SKM-1 (cell line): ENCODE results near the gene GLB1L2.

Source experiments
- DNase-seq: peaks from one replicate; lab custom pipeline; 2025; ENCODE audit not compliant: unreplicated experiment; lab: John Stamatoyannopoulos, UW

The GLB1L2 gene

DNA sequence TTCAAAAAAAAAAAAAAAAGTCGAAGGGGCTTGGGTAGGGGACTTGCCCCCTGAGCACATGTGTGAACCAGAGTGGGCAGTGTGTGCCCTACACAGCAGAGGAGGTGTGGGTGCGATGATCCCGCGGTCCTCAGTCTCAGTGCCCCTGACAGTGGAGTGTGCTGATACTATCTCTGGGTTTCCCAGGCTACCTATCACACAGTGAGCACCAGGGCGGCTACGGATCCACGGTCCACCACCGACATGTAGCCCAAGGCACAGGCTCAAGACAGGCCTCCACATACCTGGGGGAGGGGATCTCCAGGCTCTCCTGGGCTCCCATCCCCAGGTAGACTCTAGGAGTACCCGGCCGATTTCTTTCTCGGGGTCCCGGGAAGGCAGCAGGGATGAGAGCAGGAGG is 71.1 kb downstream of the GLB1L2 start:
- DNase-seq, result no peak

DNA sequence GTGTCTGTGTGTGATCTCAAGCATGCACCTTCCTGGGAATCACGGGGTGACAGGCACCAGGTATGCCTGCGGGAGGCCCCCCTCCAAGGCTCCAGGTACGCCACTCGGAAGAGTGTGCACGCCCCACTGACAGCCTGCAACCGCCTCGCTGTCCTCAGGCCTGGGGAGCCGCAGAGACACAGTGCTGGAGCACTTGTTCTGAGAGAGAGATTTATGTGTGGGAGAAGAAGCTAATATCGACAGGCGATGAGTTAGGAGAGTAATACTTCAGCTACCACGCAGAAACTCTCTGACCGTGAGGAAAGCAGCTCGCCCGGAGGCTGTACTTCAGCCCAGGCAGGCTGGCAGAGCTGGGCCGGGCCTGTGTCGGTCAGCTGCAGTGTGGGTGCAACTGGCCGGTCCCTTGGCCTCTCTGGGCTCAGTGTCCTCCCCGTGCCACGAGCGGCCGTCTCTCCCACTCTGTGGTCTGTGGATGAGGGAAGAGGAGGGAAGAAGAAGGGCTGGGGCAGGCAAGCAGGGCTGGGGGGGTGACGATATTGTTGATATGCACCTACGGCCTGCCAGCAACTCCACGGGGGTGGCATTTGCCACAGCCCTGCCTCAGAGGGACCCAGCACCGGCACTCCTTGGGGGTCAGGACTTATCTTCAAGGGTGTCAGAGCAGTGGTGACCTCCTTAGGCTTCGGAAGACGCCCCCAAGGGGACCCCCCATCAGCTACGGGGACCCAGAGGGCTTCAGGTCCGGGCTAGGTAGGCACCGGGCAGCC is 73.0 kb downstream of the GLB1L2 start:
- no peak for DNase-seq

DNA sequence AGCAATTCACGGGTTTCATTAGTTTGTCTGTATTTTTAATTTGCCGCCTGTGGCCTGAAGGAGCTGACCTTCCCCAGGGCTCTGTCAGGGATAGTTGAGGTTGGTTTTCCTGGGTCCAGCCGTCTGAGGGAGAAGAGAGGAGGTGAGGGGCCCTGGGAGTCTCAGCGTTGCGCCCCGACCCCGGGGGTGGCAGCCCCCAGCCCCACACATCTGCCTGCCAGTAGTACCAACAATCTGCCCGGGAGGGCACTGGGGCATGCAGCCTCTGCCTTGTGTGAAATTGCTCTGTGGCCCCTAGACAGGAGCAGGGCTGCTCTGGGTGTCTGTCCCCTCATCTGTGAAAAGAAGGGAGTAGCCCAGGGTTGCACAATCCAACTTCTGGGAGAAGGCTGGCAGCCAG is 73.6 kb downstream of the GLB1L2 start:
- DNase-seq, result no peak

DNA sequence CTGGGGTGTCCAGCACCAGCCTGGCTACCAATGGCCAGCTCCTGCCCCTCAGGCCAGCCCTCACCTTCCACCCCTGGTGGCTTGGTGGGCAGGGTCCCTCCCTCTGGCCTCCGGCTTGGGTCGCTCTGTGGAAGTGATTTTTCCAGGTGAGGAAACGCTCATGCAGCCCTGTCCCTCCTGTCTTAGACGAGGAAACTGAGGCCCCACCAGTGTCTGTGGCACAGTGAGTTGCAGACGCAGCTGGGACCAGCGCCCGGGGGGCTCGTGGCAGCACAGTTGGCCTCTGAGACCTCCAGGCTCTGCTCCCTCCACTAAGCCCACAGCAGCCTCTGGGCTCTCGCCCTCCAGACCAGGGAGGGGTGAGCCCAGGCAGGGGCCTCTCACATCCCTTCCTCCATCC is 74.1 kb downstream of the GLB1L2 start:
- DNase-seq, result no peak

DNA sequence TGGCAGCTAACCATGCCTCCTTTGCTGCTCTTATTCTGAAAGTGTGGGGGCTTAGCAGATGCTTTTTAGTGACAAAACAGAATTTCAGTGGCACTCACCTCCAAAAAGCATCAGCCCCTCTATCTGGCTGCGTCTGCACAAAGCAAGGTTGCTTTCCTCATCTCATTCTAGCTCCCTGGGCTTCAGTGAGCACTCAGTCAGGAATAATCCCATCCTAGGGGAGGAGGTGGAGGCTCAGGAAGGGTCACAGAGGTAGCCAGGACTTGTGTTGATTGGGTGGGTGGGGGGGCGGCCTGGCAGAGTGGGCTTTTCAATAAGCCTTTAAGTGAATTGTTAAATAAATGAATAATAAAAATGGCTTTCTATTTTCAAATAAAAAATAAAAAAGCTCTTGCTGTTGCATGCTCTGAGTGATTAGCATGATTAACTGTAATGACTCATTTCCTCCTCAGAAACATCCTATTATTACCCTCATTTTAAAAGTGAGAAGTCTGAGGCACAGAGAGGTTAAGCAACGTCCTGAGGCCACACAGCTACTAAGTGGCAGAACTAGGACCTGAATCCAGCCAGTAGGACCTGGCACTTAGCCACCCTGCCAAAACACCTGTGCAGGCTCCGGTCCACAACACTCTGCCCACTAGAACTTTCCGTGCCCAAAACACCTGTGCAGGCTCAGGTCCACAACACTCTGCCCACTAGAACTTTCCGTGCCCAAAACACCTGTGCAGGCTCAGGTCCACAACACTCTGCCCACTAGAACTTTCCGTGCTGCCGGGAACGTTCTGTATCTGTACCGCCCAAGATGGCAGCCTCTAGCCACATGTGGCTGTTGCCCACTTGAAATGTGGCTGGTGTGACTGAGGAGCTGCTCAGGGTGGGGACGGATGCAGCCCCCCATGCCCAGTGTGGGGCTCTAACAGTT is 74.7 kb downstream of the GLB1L2 start:
- no peak for DNase-seq

DNA sequence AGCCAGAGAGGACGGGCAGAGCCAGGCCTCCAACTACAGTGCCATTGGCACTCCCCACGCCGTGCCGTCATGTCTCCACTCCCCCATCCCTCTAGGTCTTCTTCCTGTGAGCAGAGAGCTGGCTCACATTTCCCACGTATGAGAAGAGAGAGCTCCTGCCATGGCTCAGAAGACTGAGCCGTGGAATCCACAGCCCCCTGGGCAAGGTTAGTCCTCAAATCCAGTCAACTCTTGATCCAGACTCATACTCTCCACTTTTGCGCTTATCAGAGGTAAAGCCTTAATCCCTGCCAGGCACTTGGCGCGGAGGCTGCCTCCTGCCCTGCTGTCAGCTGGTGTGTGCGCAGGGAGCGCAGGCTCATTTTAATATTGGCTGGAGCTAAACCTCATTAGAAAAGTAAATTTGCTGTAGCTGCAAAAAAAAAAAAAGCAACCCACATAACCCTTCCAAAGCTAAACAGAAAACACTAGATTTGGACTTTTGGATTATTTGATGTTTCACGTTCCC is 75.6 kb downstream of the GLB1L2 start:
- DNase-seq, result no peak

DNA sequence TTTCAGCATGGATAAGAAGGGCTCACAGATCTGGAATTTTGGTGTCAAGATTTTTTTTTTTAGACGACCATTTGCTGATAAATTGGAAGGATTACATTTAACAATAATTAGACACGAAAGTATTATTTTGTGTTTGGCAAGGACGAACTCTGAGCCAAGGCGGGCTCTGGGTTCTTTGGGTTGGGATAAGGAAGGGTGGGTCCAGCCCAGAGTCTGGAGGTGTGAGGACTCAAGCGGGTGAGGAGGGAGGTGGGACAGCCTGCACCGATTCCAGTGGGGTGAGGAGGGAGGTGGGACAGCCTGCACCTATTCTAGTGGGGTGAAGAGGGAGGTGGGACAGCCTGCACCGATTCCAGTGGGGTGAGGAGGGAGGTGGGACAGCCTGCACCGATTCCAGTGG is 76.1 kb downstream of the GLB1L2 start:
- DNase-seq, result no peak

DNA sequence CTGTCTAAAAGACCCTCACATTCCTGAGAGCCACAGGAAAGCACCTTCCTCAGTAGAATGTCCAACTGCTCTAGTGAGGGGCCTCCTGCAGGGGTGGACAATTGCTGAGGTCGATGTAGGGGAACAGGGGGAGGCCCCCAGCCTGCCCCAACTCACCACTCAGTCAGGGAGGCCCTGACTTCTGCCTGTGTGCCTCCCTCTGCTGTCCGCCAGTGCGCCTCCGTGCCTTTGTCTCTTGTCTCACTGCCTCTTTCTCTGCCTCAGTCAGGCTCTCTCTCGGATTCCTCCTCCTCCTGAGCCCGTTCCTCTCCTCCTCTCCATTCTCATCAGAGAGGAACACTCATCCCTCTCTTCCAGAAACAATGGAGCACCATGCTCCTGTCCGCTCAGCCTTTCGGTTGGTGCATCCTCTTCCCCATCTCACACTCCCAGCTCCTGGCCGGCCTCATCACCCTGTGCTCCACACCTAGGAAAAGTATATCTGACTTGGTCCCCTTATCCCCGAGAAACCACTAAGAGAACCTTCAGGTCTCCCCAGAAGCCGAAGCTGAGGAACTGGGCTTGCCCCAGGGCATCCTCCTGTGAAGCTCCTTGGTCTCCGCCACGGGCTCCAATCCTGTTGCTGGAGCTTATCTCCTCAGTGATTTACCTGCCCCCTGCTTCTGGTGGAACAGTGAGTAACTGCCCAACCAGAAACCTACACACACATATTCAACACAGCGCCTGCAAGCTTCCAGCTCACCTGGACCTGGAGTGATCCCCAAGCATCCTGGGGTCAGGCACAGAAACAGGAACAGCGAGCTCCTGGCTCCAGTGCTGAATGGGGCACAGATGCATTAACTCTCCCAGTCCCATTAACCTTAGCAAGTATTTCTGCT is 78.0 kb downstream of the GLB1L2 start:
- DNase-seq, result no peak

DNA sequence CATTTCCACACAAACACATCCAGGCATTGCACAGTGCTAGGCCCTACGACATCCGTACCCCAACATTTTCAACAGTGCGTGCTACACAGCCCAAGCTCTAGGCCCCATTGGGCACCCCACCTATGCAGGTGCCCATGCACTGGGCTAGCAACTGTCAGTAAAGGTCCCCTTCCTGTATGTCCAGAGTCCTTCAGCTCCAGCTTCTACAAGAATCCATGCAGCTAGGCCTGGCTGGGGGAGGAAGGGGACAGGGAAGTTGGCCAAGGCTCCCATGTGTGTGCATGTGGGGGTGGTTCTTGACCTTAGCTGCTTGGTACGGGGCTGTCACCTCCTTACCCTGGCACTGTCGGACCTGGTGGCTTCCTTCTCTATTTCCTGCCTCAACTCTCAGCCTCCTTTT is 79.0 kb downstream of the GLB1L2 start:
- DNase-seq, result no peak

DNA sequence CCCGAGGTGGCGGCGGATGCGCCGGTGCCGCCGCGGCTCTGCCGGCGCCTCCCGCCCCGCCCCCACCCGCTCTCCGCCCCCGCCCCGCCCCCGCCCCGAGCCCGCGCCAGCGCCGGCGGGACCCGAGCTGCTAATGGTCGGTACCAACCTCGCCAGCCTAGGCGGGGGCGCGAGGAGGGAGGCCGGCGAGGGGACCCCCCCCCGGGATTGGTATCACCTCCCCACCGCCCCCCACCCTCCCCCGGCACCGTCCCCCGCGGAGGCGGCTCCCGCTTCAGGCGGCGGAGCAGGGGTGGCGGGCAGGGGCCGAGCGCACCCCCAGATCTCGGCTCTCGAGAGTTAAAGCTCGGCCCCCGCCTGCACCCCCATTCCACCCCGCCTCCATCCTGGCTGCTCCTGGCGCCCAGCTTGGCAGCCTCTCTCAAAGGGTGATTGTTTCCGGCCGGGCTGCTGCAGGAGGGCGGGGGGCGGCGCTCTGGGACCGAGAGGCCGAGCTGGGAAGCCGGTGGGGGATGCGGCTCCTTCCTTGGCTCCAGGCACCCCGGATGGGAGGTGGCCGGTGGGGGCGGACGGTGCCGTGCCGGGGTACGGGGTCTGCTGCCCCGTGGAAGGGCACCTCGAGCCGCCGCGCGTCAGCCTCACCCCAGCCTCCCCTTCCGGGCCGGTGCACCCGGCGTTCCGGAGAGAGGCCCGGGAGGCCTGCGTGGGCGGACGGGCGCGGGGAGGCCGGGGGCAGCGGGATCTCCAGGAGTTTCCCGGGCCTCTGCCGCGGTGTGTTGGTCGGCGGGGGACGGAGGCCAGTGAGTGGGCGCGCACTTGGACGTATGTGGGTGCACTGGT is 80.6 kb downstream of the GLB1L2 start, which contains the start of gene B3GAT1:
Gene B3GAT1 (minus strand): TSS at position 40 of the 840 bp plus-strand sequence. CDS start 24,583 bp downstream, outside the sequence.
- DNase-seq, result no peak

DNA sequence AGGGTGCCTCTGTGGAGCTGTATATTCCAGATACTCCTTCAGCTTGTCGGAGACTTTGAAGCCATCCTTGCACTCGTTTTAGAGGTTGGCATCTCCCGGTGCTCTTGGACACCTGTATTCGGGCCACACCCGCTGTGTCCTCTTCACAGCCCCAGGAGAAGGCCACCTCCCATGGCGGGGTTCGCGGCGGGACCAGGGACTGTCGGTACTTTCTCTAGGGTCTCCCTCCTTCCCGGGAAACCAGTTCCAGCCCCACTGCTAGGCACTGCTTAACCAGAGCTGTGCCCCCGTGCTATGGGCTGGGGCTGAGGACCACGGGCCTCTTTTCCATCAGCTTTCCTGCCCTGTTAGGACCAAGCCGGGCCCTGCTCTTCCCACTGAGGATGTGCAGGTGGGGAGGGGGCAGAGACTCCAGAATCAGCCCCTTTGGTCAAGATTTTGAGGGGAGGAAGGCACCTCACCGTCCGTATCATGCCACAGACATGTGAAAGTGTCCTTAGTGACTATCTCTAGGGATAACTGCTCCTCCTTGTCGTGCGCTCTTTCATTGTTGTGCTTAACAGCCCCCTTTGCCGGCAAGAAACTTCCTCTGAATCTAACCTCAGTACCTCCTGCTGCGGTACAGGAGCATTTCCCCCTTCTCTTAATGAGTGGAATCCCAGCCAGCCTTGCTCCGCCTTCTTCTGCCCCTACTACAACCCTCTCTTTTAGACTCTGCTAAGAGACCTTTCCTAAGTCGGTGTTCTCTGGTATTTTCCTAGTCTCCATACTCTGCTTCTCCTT is 81.4 kb downstream of the GLB1L2 start:
- DNase-seq, result no peak

DNA sequence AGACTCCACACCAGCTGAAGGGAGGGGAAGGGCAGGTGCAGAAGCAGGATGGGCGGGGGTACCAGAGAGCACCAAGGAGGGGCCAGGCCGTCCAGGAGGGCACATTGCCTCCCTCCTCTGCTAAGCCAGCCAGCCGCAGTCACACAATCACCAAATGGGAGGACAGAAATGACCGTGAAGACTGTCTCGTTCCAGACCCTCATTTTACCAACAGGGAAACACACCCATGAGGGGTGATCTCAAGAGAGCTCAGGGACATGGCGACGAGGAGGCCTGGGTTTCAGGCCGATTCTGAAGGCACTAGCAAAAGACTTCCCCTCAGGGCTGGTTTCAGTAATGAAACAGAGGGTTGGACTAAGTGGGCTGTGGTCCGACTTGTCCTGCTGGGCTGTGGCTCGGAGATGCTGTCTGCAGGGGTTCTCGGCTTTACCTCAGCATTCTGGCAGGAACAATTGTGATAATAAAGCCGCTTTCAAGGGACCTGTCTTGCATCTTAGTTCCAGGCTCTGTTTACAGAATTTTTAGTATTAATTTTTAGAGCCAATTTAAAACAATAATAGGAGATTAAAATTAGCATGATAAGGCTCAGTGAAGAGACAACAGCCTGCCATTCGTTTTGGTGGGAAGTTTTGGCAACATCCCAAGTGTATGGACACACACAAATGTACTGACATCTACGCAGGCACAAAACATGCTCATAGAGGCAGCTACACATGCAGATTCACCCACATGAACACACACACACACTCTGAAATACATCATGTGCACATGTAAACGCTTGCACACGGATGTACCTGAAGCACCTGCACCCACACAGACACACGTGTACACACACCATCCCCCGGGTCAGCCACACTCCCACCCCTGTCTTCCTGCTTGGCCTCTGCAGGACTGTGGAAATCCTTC is 82.3 kb downstream of the GLB1L2 start:
- no peak for DNase-seq

DNA sequence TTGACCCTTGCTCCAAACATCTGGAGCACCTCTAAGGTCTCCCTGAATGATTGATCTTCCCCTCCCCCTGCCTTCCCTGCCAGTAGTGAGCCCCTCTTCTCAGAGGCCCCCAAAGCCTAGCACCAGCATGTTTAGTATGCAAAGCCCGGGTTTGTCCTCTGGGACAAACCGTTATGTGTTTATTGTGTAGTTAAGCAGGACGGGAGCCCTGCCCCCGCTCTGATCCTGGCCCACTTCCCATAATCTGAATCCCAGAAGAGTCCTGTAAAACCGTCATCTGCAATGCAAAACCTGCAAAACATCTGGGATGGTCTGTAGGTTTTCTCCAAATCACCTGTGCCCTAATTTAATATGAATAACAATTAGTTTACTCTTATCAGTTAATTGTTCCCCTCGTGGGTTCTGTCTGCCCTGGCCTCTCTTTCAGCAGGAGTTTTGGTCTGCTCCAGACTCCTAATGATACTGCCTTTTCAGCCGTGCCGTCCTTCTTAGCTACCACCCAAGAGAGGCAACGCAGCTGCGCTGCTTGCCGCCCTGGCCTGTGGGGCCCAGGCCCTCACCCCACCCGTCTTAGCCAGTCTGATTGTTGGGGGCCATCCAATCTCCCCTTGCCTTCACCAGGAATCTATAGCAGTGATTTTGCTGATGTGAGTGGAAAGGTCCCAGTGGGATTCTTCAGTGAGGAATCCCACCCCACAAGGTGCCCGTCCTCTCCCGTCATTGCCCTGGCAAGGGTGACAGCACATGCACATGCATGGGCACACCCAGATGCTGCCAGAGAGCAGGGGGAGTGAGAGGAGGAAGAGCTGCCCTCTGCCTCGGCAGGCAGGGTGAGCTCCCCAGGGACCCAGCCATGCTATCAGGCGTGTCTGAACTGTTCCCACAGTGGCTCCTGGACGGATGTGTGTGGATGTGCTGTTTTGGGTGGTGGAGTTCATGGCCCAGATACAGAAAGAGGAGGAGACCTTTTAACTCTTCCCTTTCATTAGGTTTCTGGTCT is 83.3 kb downstream of the GLB1L2 start:
- DNase-seq, result no peak

DNA sequence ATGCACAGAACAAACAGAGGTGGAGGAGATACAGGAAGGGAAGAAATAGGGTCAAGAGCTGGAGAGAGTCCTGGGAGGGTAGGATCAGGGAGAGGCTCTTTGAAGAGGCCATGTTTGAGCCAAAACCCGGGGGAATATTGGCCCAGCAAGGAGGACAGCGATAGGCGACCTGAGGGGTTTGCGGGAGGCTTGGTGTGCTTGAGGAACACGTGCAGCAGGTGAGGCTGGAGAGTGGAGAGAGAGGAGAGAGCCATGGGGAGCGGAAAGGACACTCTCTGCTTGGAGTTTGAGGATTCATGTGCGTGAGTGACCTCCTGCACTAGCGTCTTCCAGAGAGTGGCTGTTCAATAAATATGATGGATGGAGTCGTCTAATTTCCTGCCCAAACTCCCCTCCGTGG is 84.9 kb downstream of the GLB1L2 start:
- no peak for DNase-seq

DNA sequence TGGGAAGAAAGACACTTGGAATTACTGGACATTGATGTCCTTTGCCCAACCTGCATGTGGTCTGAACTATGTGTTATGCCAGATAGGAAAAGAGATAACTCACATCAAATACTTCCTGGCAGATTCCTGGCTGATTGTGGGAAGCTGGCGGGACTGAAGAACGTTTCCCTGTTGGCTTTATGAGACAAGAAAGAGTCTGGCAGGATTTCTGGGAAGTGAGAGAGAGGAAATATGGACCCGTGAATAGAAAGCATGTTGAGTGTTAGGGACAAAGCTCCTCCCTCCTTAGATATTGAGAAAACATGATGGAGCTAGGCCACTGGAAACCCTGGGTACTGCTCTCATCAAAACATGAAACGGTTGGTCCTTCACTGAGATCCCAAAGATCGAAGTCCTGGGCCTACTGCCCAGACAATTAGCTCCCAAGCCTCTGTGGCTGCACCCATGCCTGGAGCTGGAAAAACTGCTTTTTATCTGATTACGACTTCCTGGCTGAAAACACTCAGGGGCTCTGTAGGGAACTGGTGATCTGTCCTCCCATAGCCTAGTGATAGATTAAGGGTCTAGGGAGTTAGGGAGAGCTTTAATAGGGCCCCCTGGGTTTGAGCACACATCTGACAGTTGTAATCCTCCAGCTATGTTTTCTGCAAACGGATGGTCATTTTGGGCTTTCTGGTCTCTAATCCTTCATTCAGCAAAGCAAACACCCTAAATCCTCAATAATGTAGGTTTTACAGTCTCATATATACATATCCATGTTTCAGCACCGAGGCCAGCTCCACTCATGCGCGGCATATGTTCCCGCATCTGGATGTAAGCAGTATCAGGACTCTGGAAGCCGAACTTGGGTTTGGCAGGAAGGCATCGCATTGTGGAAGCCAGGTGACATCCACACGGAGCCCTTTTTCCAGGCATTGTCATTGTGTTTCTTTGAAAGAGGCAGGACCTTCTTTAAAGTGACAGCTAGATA is 86.4 kb downstream of the GLB1L2 start:
- no peak for DNase-seq

DNA sequence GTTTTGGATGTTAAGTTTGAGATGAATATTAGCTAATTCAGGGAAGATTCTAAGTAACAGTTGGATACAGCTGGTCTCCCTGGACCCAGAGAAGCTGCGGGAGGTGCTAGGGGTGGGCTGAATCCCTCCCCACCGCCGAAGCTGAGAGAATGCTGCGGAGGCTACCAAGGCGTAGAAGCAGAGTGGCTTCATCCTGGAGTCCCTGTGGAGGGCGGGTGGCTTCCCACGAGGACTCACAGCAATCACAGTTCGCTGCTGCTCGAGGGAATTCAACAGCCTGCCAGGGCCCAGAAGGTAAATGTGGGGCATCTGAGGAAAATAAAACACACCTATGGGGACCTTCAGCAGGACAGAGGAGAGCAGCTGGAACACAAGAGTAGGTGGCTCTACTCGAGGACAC is 91.3 kb downstream of the GLB1L2 start:
- DNase-seq, result no peak
